Fibroblast of lung (primary cell): Measurements from ENCODE around the gene KIAA0930.

Source experiments
- CTCF ChIP-seq, 2 donors: IDR thresholded peaks in 1 of 2; conservative IDR thresholded peaks in 1 of 2; 1 replicate in 1 of 2; 2 replicates in 1 of 2; pipeline ENCODE4 v1.5.1; 2011 to 2012; ENCODE audit warnings: low read length in 2 of 2, control low read depth in 1 of 2, inconsistent platforms in 1 of 2, low read depth in 1 of 2, mild to moderate bottlenecking in 1 of 2
- EZH2 ChIP-seq: IDR thresholded peaks from 2 replicates; pipeline ENCODE4 v1.5.1; 2012; ENCODE audit warnings: low read length, control low read depth, mild to moderate bottlenecking; ENCODE audit errors: missing control alignments

- TF ChIP-seq CTCF (conservative IDR thresholded peaks at IDR 0.05 in 1 of 2, IDR thresholded peaks at IDR 0.05 in 1 of 2; ENCODE audit: low read depth in 1 of 2, low read length in 2 of 2): peak; percentile 73 to 80
- TF ChIP-seq EZH2: no peak
Observed at GRCh38 chr22:45263463-45264269, 23.0 kb upstream of the KIAA0930 start.
